H9 (cell line): ENCODE data around the gene GPATCH2. TPM values are rescaled to one million over a fixed set of nuclear protein-coding genes. Genes with fewer than 3 reads are reported as not detected.

Experiments used
- DNase-seq: peaks from one replicate; pipeline ENCODE4 v3.0.0-alpha.2; 2017
- H2AFZ ChIP-seq: one replicate; pipeline ENCODE4 v1.6.1; 2013; ENCODE audit warnings: mild to moderate bottlenecking, low read length, control low read depth, moderate library complexity
- H2AK5ac ChIP-seq: 2 replicates; pipeline ENCODE4 v1.6.1; 2013; ENCODE audit warnings: low read length, control low read depth, mixed read lengths; ENCODE audit not compliant: insufficient read length
- H2BK120ac ChIP-seq: one replicate; pipeline ENCODE4 v1.6.1; 2013; ENCODE audit warnings: low read depth, mild to moderate bottlenecking, low read length, control low read depth, inconsistent platforms; ENCODE audit not compliant: poor library complexity, severe bottlenecking
- H2BK12ac ChIP-seq: 2 replicates; pipeline ENCODE4 v1.6.1; 2013; ENCODE audit warnings: low read length, control low read depth, mixed read lengths, low read depth; ENCODE audit not compliant: insufficient read length
- H2BK15ac ChIP-seq: 2 replicates; pipeline ENCODE4 v1.6.1; 2013; ENCODE audit warnings: low read depth, low read length, control low read depth
- H2BK20ac ChIP-seq: one replicate; pipeline ENCODE4 v1.6.1; 2013; ENCODE audit warnings: low read depth, mild to moderate bottlenecking, low read length, control low read depth, inconsistent platforms; ENCODE audit not compliant: poor library complexity, severe bottlenecking
- H2BK5ac ChIP-seq: 2 replicates; pipeline ENCODE4 v1.6.1; 2013; ENCODE audit warnings: low read length, control low read depth, mixed read lengths; ENCODE audit not compliant: insufficient read length
- H3K14ac ChIP-seq: 2 replicates; pipeline ENCODE4 v1.6.1; 2013; ENCODE audit warnings: low read length, control low read depth; ENCODE audit not compliant: insufficient read depth
- H3K18ac ChIP-seq: 2 replicates; pipeline ENCODE4 v1.6.1; 2013; ENCODE audit warnings: low read depth, mild to moderate bottlenecking, mixed read lengths, low read length, control low read depth; ENCODE audit not compliant: insufficient read length
- H3K23ac ChIP-seq: 2 replicates; pipeline ENCODE4 v1.6.1; 2013; ENCODE audit warnings: low read length, control low read depth, mixed read lengths, low read depth; ENCODE audit not compliant: insufficient read length
- H3K23me2 ChIP-seq: 2 replicates; pipeline ENCODE4 v1.6.1; 2013; ENCODE audit warnings: low read depth, mild to moderate bottlenecking, mixed read lengths, low read length, control low read depth; ENCODE audit not compliant: insufficient read length, poor library complexity, severe bottlenecking
- H3K27ac ChIP-seq: 2 replicates; pipeline ENCODE4 v1.5.1; 2013; ENCODE audit warnings: low read length, control low read depth, mixed read lengths, low read depth; ENCODE audit not compliant: insufficient read length
- H3K27me3 ChIP-seq: 2 replicates; pipeline ENCODE4 v1.6.1; 2013; ENCODE audit warnings: low read length, control low read depth, inconsistent platforms; ENCODE audit not compliant: insufficient read depth
- H3K4ac ChIP-seq: 2 replicates; pipeline ENCODE4 v1.6.1; 2013; ENCODE audit warnings: low read depth, mild to moderate bottlenecking, control low read depth, inconsistent platforms, low read length, moderate library complexity
- H3K4me1 ChIP-seq: 2 replicates; pipeline ENCODE4 v1.6.1; 2013; ENCODE audit warnings: low read length, control low read depth, inconsistent platforms; ENCODE audit not compliant: insufficient read depth
- H3K4me2 ChIP-seq: 2 replicates; pipeline ENCODE4 v1.6.1; 2013; ENCODE audit warnings: low read length, control low read depth, mixed read lengths; ENCODE audit not compliant: insufficient read length, insufficient read depth
- H3K56ac ChIP-seq: 2 replicates; pipeline ENCODE4 v1.6.1; 2013; ENCODE audit warnings: low read depth, mild to moderate bottlenecking, mixed read lengths, low read length, control low read depth; ENCODE audit not compliant: insufficient read length
- H3K79me1 ChIP-seq: 2 replicates; pipeline ENCODE4 v1.6.1; 2013; ENCODE audit warnings: low read depth, mild to moderate bottlenecking, moderate library complexity, low read length, control low read depth, inconsistent platforms; ENCODE audit not compliant: insufficient read depth, poor library complexity, severe bottlenecking
- H3K79me2 ChIP-seq: 2 replicates; pipeline ENCODE4 v1.6.1; 2013; ENCODE audit warnings: low read length, control low read depth, inconsistent platforms; ENCODE audit not compliant: insufficient read depth
- H3K9ac ChIP-seq: 2 replicates; pipeline ENCODE4 v1.6.1; 2013; ENCODE audit warnings: low read length, control low read depth, mixed read lengths; ENCODE audit not compliant: insufficient read length; ENCODE audit errors: extremely low read depth
- H3K9me3 ChIP-seq: one replicate; pipeline ENCODE4 v1.6.1; 2013; ENCODE audit warnings: low read depth, low read length, inconsistent platforms; ENCODE audit not compliant: control insufficient read depth
- H3T11ph ChIP-seq: one replicate; pipeline ENCODE4 v1.6.1; 2013; ENCODE audit warnings: mild to moderate bottlenecking, low read length, control low read depth, inconsistent platforms
- H4K20me1 ChIP-seq: one replicate; pipeline ENCODE4 v1.6.1; 2013; ENCODE audit not compliant: control insufficient read depth, insufficient read length, insufficient read depth
- H4K5ac ChIP-seq: 2 replicates; pipeline ENCODE4 v1.6.1; 2013; ENCODE audit warnings: low read depth, mild to moderate bottlenecking, mixed read lengths, low read length, control low read depth; ENCODE audit not compliant: insufficient read length
- H4K8ac ChIP-seq: replicated peaks from 2 replicates; pipeline ENCODE4 v1.6.1; 2013; ENCODE audit warnings: low read length, control low read depth, mixed read lengths, low read depth; ENCODE audit not compliant: insufficient read length
- H4K91ac ChIP-seq: 2 replicates; pipeline ENCODE4 v1.6.1; 2013; ENCODE audit warnings: low read depth, mild to moderate bottlenecking, moderate library complexity, mixed read lengths, low read length, control low read depth; ENCODE audit not compliant: insufficient read length
- H3K27ac Mint-ChIP-seq, 3 experiments: 2 replicates in 2 of 3; 3 replicates in 1 of 3; pipeline ENCODE4 v1.8.0; 2020 to 2021; ENCODE audit warnings: mixed read lengths in 3 of 3, mild to moderate bottlenecking in 1 of 3, moderate library complexity in 1 of 3
- H3K27me3 Mint-ChIP-seq: 2 replicates; pipeline ENCODE4 v1.8.0; 2021; ENCODE audit warnings: low read depth, mild to moderate bottlenecking, moderate library complexity, mixed read lengths
- H3K36me3 Mint-ChIP-seq, 3 experiments: 2 replicates in 2 of 3; 3 replicates in 1 of 3; pipeline ENCODE4 v1.8.0; 2020 to 2021; ENCODE audit warnings: low read depth in 3 of 3, mixed read lengths in 3 of 3; ENCODE audit not compliant: insufficient read depth in 1 of 3
- H3K4me1 Mint-ChIP-seq, 2 experiments: 2 replicates each; pipeline ENCODE4 v1.8.0; 2020; ENCODE audit warnings: mixed read lengths in 2 of 2
- H3K4me3 Mint-ChIP-seq, 2 experiments: 2 replicates in 1 of 2; 3 replicates in 1 of 2; pipeline ENCODE4 v1.8.0; 2020 to 2021; ENCODE audit warnings: mild to moderate bottlenecking in 2 of 2, mixed read lengths in 2 of 2, moderate library complexity in 1 of 2
- H3K9me3 Mint-ChIP-seq, 2 experiments: 2 replicates in 1 of 2; 3 replicates in 1 of 2; pipeline ENCODE4 v1.8.0; 2020; ENCODE audit warnings: mild to moderate bottlenecking in 2 of 2, mixed read lengths in 2 of 2, moderate library complexity in 1 of 2
- CTCF ChIP-seq: fragments of 200-600 bp; sonication (generic); conservative IDR thresholded peaks from 3 replicates; pipeline ENCODE4 v1.8.0; 2021; ENCODE audit warnings: antibody characterized with exemption, mild to moderate bottlenecking
- WGBS: extraction: QIAGEN DNeasy Blood & Tissue Kit; methylation state at CpG from one replicate; pipeline ENCODE4 v1.1.7; 2013; ENCODE audit warnings: missing lambda C conversion rate, low lambda C conversion rate, mixed read lengths; ENCODE audit not compliant: insufficient read length; ENCODE audit errors: extremely low coverage; 5-methylcytosine and 5-hydroxymethylcytosine counted together
- total RNA-seq: library from RNA; stranded (reverse); gene quantifications from 2 replicates; pipeline ENCODE4 v1.2.1, GENCODE V29; 2021

Gene GPATCH2
- total RNA-seq, 1 experiment from 2014 or later: 14.3 TPM

GRCh38 chr1:217498209-217498608, 132.7 kb downstream of the GPATCH2 start:
- H3K79me1 ChIP-seq: no peaks in the 10 kb centered on the region
- Mint-ChIP-seq H3K36me3 (no peaks in the 10 kb centered on the region), H3K27me3 (no peaks in the 10 kb centered on the region), H3K27ac (0 out of 7 replicates have a peak overlapping the region, but pooled peaks of 1 of the 3 experiments have one; percentile 25), H3K4me1 (peaks cover 7 to 10% of the 10 kb centered on the region in 2 experiments), H3K4me3 (no peak overlapping the region), H3K9me3 (no peaks in the 10 kb centered on the region)
- H3K27ac ChIP-seq: no peak overlapping the region
- no peak overlapping the region for H4K91ac ChIP-seq
- TF ChIP-seq CTCF: no peak
- H4K8ac ChIP-seq: no peak overlapping the region
- H2BK12ac ChIP-seq: no peak overlapping the region
- H2BK5ac ChIP-seq: no peak overlapping the region
- H3K9me3 ChIP-seq: no peaks in the 10 kb centered on the region
- no peak overlapping the region for H3K9ac ChIP-seq
- no peaks in the 10 kb centered on the region for H3K23me2 ChIP-seq
- no peaks in the 10 kb centered on the region for H3K27me3 ChIP-seq
- no peak overlapping the region for H2BK15ac ChIP-seq
- no peak overlapping the region for H3K18ac ChIP-seq
- no peak overlapping the region for H3K14ac ChIP-seq
- H3T11ph ChIP-seq: no peak overlapping the region
- no peak overlapping the region for H3K23ac ChIP-seq
- no peak overlapping the region for H4K5ac ChIP-seq
- H3K4me2 ChIP-seq: no peak overlapping the region
- H2AFZ ChIP-seq: no peak overlapping the region
- no peak overlapping the region for H2BK20ac ChIP-seq
- H2BK120ac ChIP-seq: no peak overlapping the region
- no peaks in the 10 kb centered on the region; the same call in 1 of the 2 replicates for H3K4me1 ChIP-seq
- WGBS: no CpG with 5 or more reads among the region's 5 CpGs
- DNase-seq: no peak
- H3K79me2 ChIP-seq: no peaks in the 10 kb centered on the region
- H3K56ac ChIP-seq: no peak overlapping the region
- H2AK5ac ChIP-seq: no peak overlapping the region
- H3K4ac ChIP-seq: no peak overlapping the region
- H4K20me1 ChIP-seq: no peaks in the 10 kb centered on the region
